Caco-2 (cell line): ENCODE measurements around the gene GLI3. TPM values are rescaled to one million over a fixed set of nuclear protein-coding genes. Genes with fewer than 3 reads are reported as not detected.

Experiments used
- BruUV-seq: library from RNA; stranded (reverse); fragments of 400-500 nt; replicated peaks from 2 replicates; lab custom pipeline; 2021; lab: Mats Ljungman, UMichigan
- CTCF ChIA-PET: fragments of 300-600 bp; sonication (Branson Sonifier 250); formaldehyde crosslinking; loops from one replicate; lab custom pipeline; 2022; ENCODE audit warnings: antibody characterized with exemption; lab: Charles Lee
- POLR2A ChIA-PET: fragments of 300-600 bp; sonication (Branson Sonifier 250); formaldehyde crosslinking; loops from one replicate; lab custom pipeline; 2022; ENCODE audit warnings: antibody characterized with exemption; lab: Charles Lee
- DNase-seq, 2 experiments: peaks; one replicate each; pipeline versions ENCODE4 v3.0.0 to v3.0.0-alpha.2; 2020 to 2022
- H3K27me3 ChIP-seq: replicated peaks from 2 replicates; pipeline ENCODE4 v1.6.0; 2011; ENCODE audit warnings: low read length; ENCODE audit not compliant: control insufficient read depth, insufficient read depth
- H3K36me3 ChIP-seq: 2 replicates; pipeline ENCODE4 v1.5.1; 2011; ENCODE audit warnings: low read length; ENCODE audit not compliant: control insufficient read depth, insufficient read depth
- H3K4me1 ChIP-seq: fragments of 250-450 bp; sonication (Bioruptor Pico); 2 replicates; pipeline ENCODE4 v1.5.1; 2020; ENCODE audit warnings: mild to moderate bottlenecking
- H3K4me3 ChIP-seq: 2 replicates; pipeline ENCODE4 v1.5.1; 2011; ENCODE audit warnings: low read depth, mild to moderate bottlenecking, control low read depth, low read length
- H3K9me3 ChIP-seq: fragments of 250-450 bp; sonication (Bioruptor Pico); 2 replicates; pipeline ENCODE4 v1.5.1; 2020; ENCODE audit warnings: mild to moderate bottlenecking, moderate library complexity
- H3K27ac Mint-ChIP-seq: one replicate; pipeline ENCODE4 v1.8.0; 2022; ENCODE audit warnings: mixed read lengths; ENCODE audit not compliant: unreplicated experiment
- H3K27me3 Mint-ChIP-seq: one replicate; pipeline ENCODE4 v1.8.0; 2022; ENCODE audit warnings: mixed read lengths; ENCODE audit not compliant: insufficient read depth, unreplicated experiment
- H3K36me3 Mint-ChIP-seq: one replicate; pipeline ENCODE4 v1.8.0; 2022; ENCODE audit warnings: mild to moderate bottlenecking, mixed read lengths; ENCODE audit not compliant: insufficient read depth, unreplicated experiment
- H3K4me1 Mint-ChIP-seq: one replicate; pipeline ENCODE4 v1.8.0; 2022; ENCODE audit warnings: low read depth, mixed read lengths; ENCODE audit not compliant: unreplicated experiment
- H3K4me3 Mint-ChIP-seq: one replicate; pipeline ENCODE4 v1.8.0; 2022; ENCODE audit warnings: mild to moderate bottlenecking, moderate library complexity, mixed read lengths; ENCODE audit not compliant: unreplicated experiment
- H3K9me3 Mint-ChIP-seq: one replicate; pipeline ENCODE4 v1.8.0; 2022; ENCODE audit warnings: mixed read lengths; ENCODE audit not compliant: unreplicated experiment
- CTCF ChIP-seq, 2 experiments: fragments of 200-600 bp in 1 of 2; IDR thresholded peaks; 1 replicate in 1 of 2; 2 replicates in 1 of 2; pipeline versions ENCODE4 v1.5.1 to v1.8.0; 2011 to 2022; ENCODE audit warnings: antibody characterized with exemption in 1 of 2, control low read depth in 1 of 2, inconsistent platforms in 1 of 2, low read depth in 1 of 2, low read length in 1 of 2, mild to moderate bottlenecking in 1 of 2, moderate library complexity in 1 of 2; ENCODE audit not compliant: insufficient read depth in 1 of 2, severe bottlenecking in 1 of 2, unreplicated experiment in 1 of 2
- intact Hi-C: fragments of 100-400 bp; cut with micrococcal nuclease; formaldehyde crosslinking; loops from one replicate; pipeline ENCODE4 v1.10.0; 2022; ENCODE audit not compliant: unreplicated experiment
- total RNA-seq: library from RNA; stranded (reverse); gene quantifications from 2 replicates; pipeline ENCODE4 v1.2.3, GENCODE V29; 2022

Gene GLI3
- total RNA-seq, 1 experiment from 2014 or later, result 1.00 TPM

GRCh38 chr7:42102301-42102700 lies 134.7 kb downstream of the GLI3 start:
- no peaks in the 10 kb centered on the region for H3K27me3 Mint-ChIP-seq

GRCh38 chr7:42100156-42100508 lies 136.9 kb downstream of the GLI3 start:
- no peaks in the 10 kb centered on the region for H3K36me3 Mint-ChIP-seq
- POLR2A ChIA-PET, result no interaction called here
- Histone ChIP-seq H3K4me3 (no peak overlapping the region), H3K27me3 (no peaks in the 10 kb centered on the region; the same call in 1 of the 2 replicates), H3K36me3 (no peaks in the 10 kb centered on the region), H3K9me3 (no peaks in the 10 kb centered on the region), H3K4me1 (no peaks in the 10 kb centered on the region)
- DNase-seq, result no peak
- no peak overlapping the region for H3K4me3 Mint-ChIP-seq
- no TSS peak for BruUV-seq
- peaks cover 4% of the 10 kb centered on the region for H3K27me3 Mint-ChIP-seq
- no peak for TF ChIP-seq CTCF (IDR thresholded peaks at IDR 0.05; ENCODE audit: insufficient read depth in 1 of 2, low read depth in 1 of 2, low read length in 1 of 2, severe bottlenecking in 1 of 2, unreplicated experiment in 1 of 2)
- H3K9me3 Mint-ChIP-seq, result peaks cover 3% of the 10 kb centered on the region
- intact Hi-C loops, result no loop called here
- no peak overlapping the region for H3K27ac Mint-ChIP-seq
- H3K4me1 Mint-ChIP-seq, result no peaks in the 10 kb centered on the region
- CTCF ChIA-PET, result no interaction called here

More at GRCh38 chr7:42102301-42102700, 134.7 kb downstream of the GLI3 start:
- Histone ChIP-seq H3K4me3 (no peak overlapping the region), H3K9me3 (no peaks in the 10 kb centered on the region), H3K36me3 (no peaks in the 10 kb centered on the region), H3K27me3 (no peaks in the 10 kb centered on the region), H3K4me1 (peaks cover 2% of the 10 kb centered on the region; the same call in 1 of the 2 replicates)
- DNase-seq, result no peak
- intact Hi-C loops, result no loop called here
- Mint-ChIP-seq H3K36me3 (no peaks in the 10 kb centered on the region), H3K4me3 (no peak overlapping the region), H3K9me3 (no peaks in the 10 kb centered on the region), H3K27ac (no peak overlapping the region), H3K4me1 (no peaks in the 10 kb centered on the region)
- TF ChIP-seq CTCF (IDR thresholded peaks at IDR 0.05; ENCODE audit: insufficient read depth in 1 of 2, low read depth in 1 of 2, low read length in 1 of 2, severe bottlenecking in 1 of 2, unreplicated experiment in 1 of 2), result no peak
- ChIA-PET CTCF (no interaction called here), POLR2A (no interaction called here)
- no TSS peak for BruUV-seq

- Histone ChIP-seq H3K36me3 (no peaks in the 10 kb centered on the region), H3K4me3 (no peak overlapping the region), H3K4me1 (no peaks in the 10 kb centered on the region), H3K9me3 (no peaks in the 10 kb centered on the region), H3K27me3 (no peaks in the 10 kb centered on the region; the same call in none of the 2 replicates)
- no peak overlapping the region for H3K27ac Mint-ChIP-seq
- H3K36me3 Mint-ChIP-seq, result no peaks in the 10 kb centered on the region
- intact Hi-C loops, result no loop called here
- TF ChIP-seq CTCF (IDR thresholded peaks at IDR 0.05; ENCODE audit: insufficient read depth in 1 of 2, low read depth in 1 of 2, low read length in 1 of 2, severe bottlenecking in 1 of 2, unreplicated experiment in 1 of 2), result no peak
- H3K9me3 Mint-ChIP-seq, result peaks cover 5% of the 10 kb centered on the region
- peaks cover 5% of the 10 kb centered on the region for H3K27me3 Mint-ChIP-seq
- BruUV-seq, result no TSS peak
- no peak for DNase-seq
- no peak overlapping the region for H3K4me3 Mint-ChIP-seq
- ChIA-PET POLR2A (no interaction called here), CTCF (no interaction called here)
- no peaks in the 10 kb centered on the region for H3K4me1 Mint-ChIP-seq
Measured at GRCh38 chr7:42099470-42100155, 137.4 kb downstream of the GLI3 start.
